HepG2 (cell line): Measurements from ENCODE around the gene ARL16. TPM values are rescaled to one million over a fixed set of nuclear protein-coding genes. Genes with fewer than 3 reads are reported as not detected.

Source experiments
- ARNTL ChIP-seq: sonication (generic); formaldehyde crosslinking; IDR thresholded peaks from 2 replicates; pipeline ENCODE4 v1.4.0; 2020; ENCODE audit warnings: mild to moderate bottlenecking, missing genetic modification reagents
- HNRNPH1 ChIP-seq: fragments of 200-400 bp; formaldehyde crosslinking; optimal IDR thresholded peaks from 2 replicates; pipeline ENCODE3; 2017; ENCODE audit warnings: mild to moderate bottlenecking, low read depth, low read length
- JUN ChIP-seq: sonication (generic); formaldehyde crosslinking; IDR thresholded peaks from 2 replicates; pipeline ENCODE4 v1.4.0; 2020; ENCODE audit warnings: mild to moderate bottlenecking, missing genetic modification reagents
- NAIF1 ChIP-seq: sonication (generic); formaldehyde crosslinking; IDR thresholded peaks from 2 replicates; pipeline ENCODE4 v1.5.0; 2020; ENCODE audit warnings: mild to moderate bottlenecking, missing genetic modification reagents, borderline replicate concordance
- NFRKB ChIP-seq: fragments of 450-650 bp; IDR thresholded peaks from 2 replicates; pipeline ENCODE4 v1.6.1; 2017
- SNAPC4 ChIP-seq: sonication (generic); formaldehyde crosslinking; IDR thresholded peaks from 2 replicates; pipeline ENCODE4 v1.4.0; 2020; ENCODE audit warnings: mild to moderate bottlenecking, missing genetic modification reagents
- THAP11 ChIP-seq: IDR thresholded peaks from 2 replicates; pipeline ENCODE4 v1.6.1; 2016; ENCODE audit warnings: missing biosample characterization, missing genetic modification reagents
- U2AF2 ChIP-seq: fragments of 200-400 bp; formaldehyde crosslinking; IDR thresholded peaks from 2 replicates; pipeline ENCODE4 v1.6.1; 2017; ENCODE audit warnings: low read depth, mild to moderate bottlenecking, low read length
- ZHX2 ChIP-seq, 2 experiments: sonication (generic) in 1 of 2; formaldehyde crosslinking in 1 of 2; IDR thresholded peaks; 2 replicates each; pipeline versions ENCODE4 v1.6.1 to v1.9.0; 2014 to 2022; ENCODE audit warnings: antibody characterized with exemption in 1 of 2, borderline replicate concordance in 1 of 2, inconsistent platforms in 1 of 2, low read depth in 1 of 2, missing genetic modification reagents in 1 of 2
- ZNF256 ChIP-seq: sonication (generic); formaldehyde crosslinking; conservative IDR thresholded peaks from 2 replicates; pipeline ENCODE4 v1.4.0; 2020; ENCODE audit warnings: missing genetic modification reagents
- ZNF350 ChIP-seq: sonication (generic); formaldehyde crosslinking; IDR thresholded peaks from 2 replicates; pipeline ENCODE4 v1.4.0; 2020; ENCODE audit warnings: mild to moderate bottlenecking, low read depth, missing genetic modification reagents, borderline replicate concordance
- ZNF563 ChIP-seq: sonication (generic); formaldehyde crosslinking; IDR thresholded peaks from 2 replicates; pipeline ENCODE4 v1.8.0; 2022; ENCODE audit warnings: mild to moderate bottlenecking, moderate library complexity, missing genetic modification reagents
- ZNF674 ChIP-seq: sonication (generic); formaldehyde crosslinking; IDR thresholded peaks from 2 replicates; pipeline ENCODE4 v1.5.0; 2020; ENCODE audit warnings: low read depth, mild to moderate bottlenecking, missing genetic modification reagents
- ZNF850 ChIP-seq: sonication (generic); formaldehyde crosslinking; conservative IDR thresholded peaks from 2 replicates; pipeline ENCODE4 v1.9.0; 2021; ENCODE audit warnings: mild to moderate bottlenecking, missing genetic modification reagents
- polyA plus RNA-seq, 8 experiments: library from polyadenylated mRNA; depleted of rRNA in 3 of 8; stranded (reverse) in 7 of 8; unstranded in 1 of 8; fragments of >200 nt; fragmentation: Illumina TruSeq in 4 of 8; extraction: Trizol in 4 of 8; gene quantifications; 2 replicates each; pipeline versions ENCODE4 v1.2.1 to v1.2.3, GENCODE V29; 2011 to 2016; ENCODE audit warnings: low read depth in 4 of 8, missing spikeins in 1 of 8, mixed read lengths in 1 of 8; ENCODE audit not compliant: insufficient read depth in 1 of 8
- total RNA-seq, 5 experiments: library from RNA; depleted of rRNA; stranded (reverse); fragments of >200 nt; fragmentation: Illumina TruSeq; extraction: Trizol; gene quantifications; 2 replicates each; pipeline ENCODE4 v1.2.3, GENCODE V29; 2016; ENCODE audit warnings: low read depth in 1 of 5

The ARL16 gene
- total and polyA plus RNA-seq, 2 of the 13 experiments (the other 11 are each of a cell fraction or from before 2014, with no cell fraction given): 20.8 to 30.8 TPM

- no peak for TF ChIP-seq ZNF256 (CRISPR knock-in tag)
- 0 out of 2 replicates have a peak, but pooled peaks have one; percentile 12 for TF ChIP-seq JUN (CRISPR knock-in tag)
- no peak for TF ChIP-seq ZNF850
- TF ChIP-seq SNAPC4 (CRISPR knock-in tag): no peak
- no peak for TF ChIP-seq ZHX2 (IDR thresholded peaks at IDR 0.05; ENCODE audit: low read depth)
- TF ChIP-seq ZHX2 (CRISPR knock-in tag; IDR thresholded peaks at IDR 0.05; ENCODE audit: borderline replicate concordance): no peak
- TF ChIP-seq HNRNPH1: no peak
- TF ChIP-seq ZNF350 (CRISPR knock-in tag): no peak
- TF ChIP-seq U2AF2: no peak
- no peak for TF ChIP-seq ZNF563
- no peak for TF ChIP-seq ARNTL (CRISPR knock-in tag)
- no peak for TF ChIP-seq ZNF674 (CRISPR knock-in tag)
- no peak for TF ChIP-seq NFRKB
- peak; percentile 27; the same call in 1 of the 2 replicates for TF ChIP-seq NAIF1 (CRISPR knock-in tag)
- no peak for TF ChIP-seq THAP11 (CRISPR knock-in tag)
These were observed 401 bp downstream of the ARL16 start (continued) for GRCh38 chr17:81683208-81683583.
